ENCODE results near the gene RBM11.

The RBM11 gene

GRCh38 chr21:14267076-14267475 is 51.1 kb downstream of the RBM11 start:
- POLR2A ChIA-PET, result no interaction called here
- H3K27ac ChIP-seq (ENCODE audit: extremely low read depth, low read depth, low read length), result no peak overlapping the region
- CTCF ChIA-PET, result interaction anchor here (0.6 kb wide), 1 partner anchor 14 kb away, joined by 3 read pairs; no protein-coding TSS in a partner anchor
- peaks cover 5% of the 10 kb centered on the region for H3K4me1 ChIP-seq (ENCODE audit: control insufficient read depth, insufficient read depth, low read length)
- TF ChIP-seq ZNF555 (tag by site-specific recombination; conservative IDR thresholded peaks at IDR 0.05) (no peak), PRDM1 (tag by site-specific recombination; IDR thresholded peaks at IDR 0.05) (no peak), ZNF112 (tag by site-specific recombination; IDR thresholded peaks at IDR 0.05) (no peak), ZNF488 (tag by site-specific recombination; IDR thresholded peaks at IDR 0.05) (no peak), BCL11B (tag by site-specific recombination; IDR thresholded peaks at IDR 0.05; ENCODE audit: low read depth) (no peak), ZNF280C (tag by site-specific recombination; IDR thresholded peaks at IDR 0.05) (no peak), ZNF664 (tag by site-specific recombination; IDR thresholded peaks at IDR 0.05) (no peak), ZNF654 (tag by site-specific recombination; IDR thresholded peaks at IDR 0.05; ENCODE audit: low read depth) (no peak), MYNN (tag by site-specific recombination; IDR thresholded peaks at IDR 0.05; ENCODE audit: borderline replicate concordance) (no peak), ZNF660 (tag by site-specific recombination; IDR thresholded peaks at IDR 0.05) (no peak)
- H3K4me3 ChIP-seq (ENCODE audit: low read depth, low read length), result no peak overlapping the region
- H3K36me3 ChIP-seq (ENCODE audit: control insufficient read depth in 2 of 2, insufficient read depth in 1 of 2, low read length in 2 of 2), result no peaks in the 10 kb centered on the region
- H3K9me3 ChIP-seq (ENCODE audit: control insufficient read depth, insufficient read depth, low read depth, low read length), result no peaks in the 10 kb centered on the region

GRCh38 chr21:14270631-14271030 is 54.7 kb downstream of the RBM11 start:
- POLR2A ChIA-PET, result no interaction called here

More at GRCh38 chr21:14270631-14271030, 54.7 kb downstream of the RBM11 start:
- Histone ChIP-seq H3K9me3 (ENCODE audit: control insufficient read depth, insufficient read depth, low read depth, low read length) (no peaks in the 10 kb centered on the region), H3K4me1 (ENCODE audit: control insufficient read depth, insufficient read depth, low read length) (no peaks in the 10 kb centered on the region), H3K27ac (ENCODE audit: extremely low read depth, low read depth, low read length) (no peak overlapping the region), H3K4me3 (ENCODE audit: low read depth, low read length) (no peak overlapping the region), H3K36me3 (ENCODE audit: control insufficient read depth in 2 of 2, insufficient read depth in 1 of 2, low read length in 2 of 2) (no peaks in the 10 kb centered on the region)
- CTCF ChIA-PET, result interaction anchor here (2.1 kb wide), 1 partner anchor 11 kb away, joined by 7 read pairs; no protein-coding TSS in a partner anchor
- TF ChIP-seq ZNF645 (tag by site-specific recombination; IDR thresholded peaks at IDR 0.05) (no peak), HOXA7 (CRISPR knock-in tag; IDR thresholded peaks at IDR 0.05; ENCODE audit: borderline replicate concordance) (no peak), FEZF1 (tag by site-specific recombination; IDR thresholded peaks at IDR 0.05) (no peak), ZNF391 (tag by site-specific recombination; IDR thresholded peaks at IDR 0.05; ENCODE audit: borderline replicate concordance, low read depth) (no peak), ZNF311 (tag by site-specific recombination; IDR thresholded peaks at IDR 0.05; ENCODE audit: borderline replicate concordance) (no peak), ZIC2 (tag by site-specific recombination; IDR thresholded peaks at IDR 0.05) (no peak), KLF8 (tag by site-specific recombination; IDR thresholded peaks at IDR 0.05) (no peak), ZNF148 (tag by site-specific recombination; IDR thresholded peaks at IDR 0.05; ENCODE audit: borderline replicate concordance) (no peak), RBAK (tag by site-specific recombination; IDR thresholded peaks at IDR 0.05) (no peak), ZFP37 (tag by site-specific recombination; IDR thresholded peaks at IDR 0.05) (no peak), ZNF157 (tag by site-specific recombination; IDR thresholded peaks at IDR 0.05) (no peak), ZNF677 (tag by site-specific recombination; IDR thresholded peaks at IDR 0.05) (no peak), GFI1B (tag by site-specific recombination; IDR thresholded peaks at IDR 0.05) (no peak)
